ENCODE data around the gene MOGAT2.

Gene MOGAT2

DNA sequence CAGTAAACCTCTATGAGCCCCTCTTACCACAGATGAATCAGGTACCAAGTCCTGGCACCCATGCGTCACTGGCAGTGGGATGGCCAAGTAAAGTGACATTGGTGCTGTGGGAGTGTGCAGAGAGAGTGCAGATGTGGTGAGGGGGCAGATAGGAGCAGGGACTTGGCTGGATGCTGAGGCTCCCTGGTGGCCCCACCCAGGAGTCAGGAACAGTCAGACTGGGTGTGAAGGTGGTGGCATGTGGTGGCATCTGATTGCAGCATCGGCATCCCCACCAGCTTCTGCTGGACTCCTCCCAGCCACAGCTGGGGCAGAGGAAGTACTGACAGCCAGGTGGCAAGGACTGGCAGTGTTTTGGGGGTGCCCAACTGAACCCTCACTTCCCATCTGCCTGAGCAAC lies 62.3 kb downstream of the MOGAT2 start:
- DNase-seq (ENCODE audit: low read depth), result no peak
- no peak overlapping the region for H3K4me3 ChIP-seq (ENCODE audit: low read depth, low read length)
- no peak for TF ChIP-seq CTCF (IDR thresholded peaks at IDR 0.05; ENCODE audit: low read depth, low read length, missing control alignments)

GRCh38 chr11:75780888-75781287 lies 63.2 kb downstream of the MOGAT2 start:
- no peak for TF ChIP-seq CTCF (IDR thresholded peaks at IDR 0.05; ENCODE audit: low read depth, low read length, missing control alignments)
- no peak overlapping the region for H3K4me3 ChIP-seq (ENCODE audit: low read depth, low read length)
- no peak for DNase-seq (ENCODE audit: low read depth)

DNA sequence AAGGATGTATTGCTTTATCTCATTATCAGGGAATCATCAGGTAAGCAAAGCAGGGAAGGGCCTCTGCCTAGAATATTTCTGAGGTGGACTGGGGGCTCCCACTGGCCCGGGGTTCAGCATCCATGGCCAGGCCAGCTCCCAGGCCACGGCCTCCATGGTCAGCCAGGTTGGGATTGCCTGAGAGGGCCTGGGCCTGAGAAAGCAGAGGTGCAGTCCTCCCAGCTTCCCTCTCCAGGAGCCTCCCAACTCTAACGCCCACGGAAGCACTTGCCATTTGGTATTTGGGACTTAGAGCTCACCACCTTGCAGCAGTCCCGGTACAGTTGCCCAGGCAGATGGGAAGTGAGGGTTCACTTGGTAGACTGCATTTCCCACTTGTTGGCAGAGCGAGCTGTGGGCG lies 63.7 kb downstream of the MOGAT2 start:
- TF ChIP-seq CTCF (IDR thresholded peaks at IDR 0.05; ENCODE audit: low read depth, low read length, missing control alignments), result no peak

DNA sequence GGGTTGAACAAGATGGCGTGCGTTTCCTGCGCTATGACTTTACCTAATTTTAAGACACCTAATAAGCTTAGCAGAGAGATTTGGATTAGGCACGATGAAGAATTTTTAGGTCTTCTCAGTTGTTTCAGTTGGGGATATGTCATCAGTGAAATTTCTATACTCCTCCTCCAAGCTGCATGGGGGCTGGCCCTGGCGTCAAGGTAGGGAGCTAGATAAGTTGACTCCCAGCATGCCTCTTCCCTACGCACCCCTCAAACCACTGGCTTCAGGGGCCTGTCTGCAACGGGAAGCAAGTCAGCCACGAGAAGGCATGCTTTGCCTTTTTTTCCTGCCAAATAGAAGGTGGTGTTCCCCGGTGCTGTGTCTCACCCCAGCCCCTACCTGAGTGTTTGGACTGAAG lies 64.2 kb downstream of the MOGAT2 start:
- TF ChIP-seq CTCF (IDR thresholded peaks at IDR 0.05; ENCODE audit: low read depth, low read length, missing control alignments), result no peak
- no peak for DNase-seq (ENCODE audit: low read depth)
- H3K4me3 ChIP-seq (ENCODE audit: low read depth, low read length), result no peak overlapping the region

More for the DNA sequence above, 63.7 kb downstream of the MOGAT2 start:
- DNase-seq (ENCODE audit: low read depth), result no peak
- no peak overlapping the region for H3K4me3 ChIP-seq (ENCODE audit: low read depth, low read length)

All from GM12864 (cell line).